NK-92 (cell line): ENCODE measurements around the gene APLNR.

ENCODE experiments used
- DNase-seq: peaks from one replicate; lab custom pipeline; 2025; ENCODE audit not compliant: unreplicated experiment; lab: John Stamatoyannopoulos, UW

APLNR gene

DNA sequence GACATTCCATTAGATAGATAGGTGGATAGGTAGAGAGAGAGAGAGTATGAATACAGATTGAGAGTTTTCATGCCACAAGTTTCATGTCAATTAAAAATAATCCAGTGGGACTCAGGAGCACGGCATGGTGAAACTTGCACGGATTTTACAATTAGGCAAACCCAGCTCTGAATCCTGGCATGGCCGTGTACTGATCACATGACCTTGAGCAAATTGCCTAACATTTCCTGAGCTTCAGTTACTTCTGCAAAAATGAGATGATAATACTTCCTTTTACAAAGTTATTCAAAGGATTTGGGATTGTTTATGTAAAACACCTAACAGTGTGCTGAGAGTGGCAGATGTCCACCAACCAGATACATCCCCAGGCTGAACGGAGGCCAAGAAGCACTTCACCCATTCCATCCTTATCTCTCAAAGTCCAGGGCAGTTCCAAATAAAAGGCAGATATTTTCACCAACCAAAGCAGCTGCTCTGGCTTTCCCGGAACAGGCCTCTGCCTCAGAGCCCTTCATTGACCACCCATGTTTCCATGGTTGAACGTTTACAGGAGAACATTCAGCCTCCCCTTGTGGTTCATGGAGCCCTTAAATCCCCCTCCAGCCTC, 17.9 kb downstream of the APLNR start:
- DNase-seq: no peak

DNA sequence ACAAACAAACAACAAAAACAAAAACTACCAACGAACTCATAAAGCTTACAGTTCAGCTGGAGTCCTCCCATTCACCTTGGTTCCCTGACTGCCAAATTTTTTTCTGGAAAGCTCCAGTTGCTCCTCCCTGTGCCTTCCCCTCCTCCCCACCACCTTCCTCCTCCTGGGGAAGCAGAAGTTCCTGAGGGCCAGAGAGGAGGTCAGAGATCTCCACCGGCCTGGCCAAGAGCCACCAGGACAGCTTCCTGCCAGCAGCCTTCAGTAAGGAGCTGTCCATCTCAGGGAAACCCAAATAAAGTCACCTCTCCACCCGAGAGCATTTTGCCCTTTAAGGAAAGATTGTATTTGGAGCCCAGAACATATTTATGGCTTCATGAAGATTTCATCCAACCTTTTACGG, 20.0 kb downstream of the APLNR start:
- no peak for DNase-seq

DNA sequence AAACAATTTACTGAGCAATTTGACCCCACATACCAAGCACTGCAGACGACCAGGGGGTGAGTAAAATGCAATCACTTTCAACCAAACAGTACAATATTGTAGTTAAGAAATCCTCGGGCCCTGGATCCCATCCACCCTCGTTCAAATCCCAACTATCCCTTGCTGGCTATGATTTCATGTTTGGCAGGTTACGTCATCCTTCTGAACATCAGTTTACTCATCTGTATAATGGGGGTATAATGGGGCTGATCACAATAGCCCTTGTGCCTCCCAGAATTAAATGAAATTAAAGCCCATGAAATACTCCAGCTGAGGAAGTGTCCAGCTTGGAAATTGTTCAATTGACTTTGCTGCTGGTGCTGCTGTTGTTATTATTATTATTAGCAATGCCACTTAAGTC, 20.6 kb downstream of the APLNR start:
- DNase-seq: no peak

DNA sequence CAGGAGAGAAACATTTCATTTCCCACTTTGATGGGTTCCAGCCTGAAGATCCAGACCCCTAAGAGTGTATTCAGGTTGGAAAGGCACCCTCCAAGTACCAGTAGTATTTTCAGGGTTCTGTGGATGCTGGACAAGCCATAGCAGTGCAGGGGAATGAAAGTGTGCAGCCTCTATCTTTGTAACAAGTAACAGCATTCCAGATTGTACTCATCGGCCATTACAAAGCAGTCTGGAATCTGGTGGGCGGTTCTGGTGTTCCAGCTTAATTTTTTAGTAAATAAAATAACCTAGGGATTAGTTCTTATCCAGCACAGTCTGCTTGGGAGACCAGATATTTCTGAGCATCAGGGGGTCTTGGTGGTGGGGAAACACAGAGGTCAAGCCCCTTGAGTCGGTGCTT, 22.6 kb downstream of the APLNR start:
- no peak for DNase-seq

DNA sequence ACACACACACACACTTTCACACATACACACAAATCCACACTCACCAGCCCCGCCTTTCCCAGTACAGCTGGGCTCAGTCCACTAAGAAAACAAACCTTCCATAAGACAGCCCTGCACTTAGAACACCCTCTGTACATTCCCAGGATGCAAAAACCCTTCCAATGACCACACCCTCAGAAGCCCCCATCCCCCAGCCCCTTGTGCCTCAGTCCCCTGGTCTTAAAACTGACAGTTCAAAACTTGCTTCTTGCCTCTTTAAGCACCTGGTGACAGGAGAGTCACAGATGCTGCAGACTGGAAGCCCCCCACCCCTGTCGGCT, 23.0 kb downstream of the APLNR start:
- no peak for DNase-seq

DNA sequence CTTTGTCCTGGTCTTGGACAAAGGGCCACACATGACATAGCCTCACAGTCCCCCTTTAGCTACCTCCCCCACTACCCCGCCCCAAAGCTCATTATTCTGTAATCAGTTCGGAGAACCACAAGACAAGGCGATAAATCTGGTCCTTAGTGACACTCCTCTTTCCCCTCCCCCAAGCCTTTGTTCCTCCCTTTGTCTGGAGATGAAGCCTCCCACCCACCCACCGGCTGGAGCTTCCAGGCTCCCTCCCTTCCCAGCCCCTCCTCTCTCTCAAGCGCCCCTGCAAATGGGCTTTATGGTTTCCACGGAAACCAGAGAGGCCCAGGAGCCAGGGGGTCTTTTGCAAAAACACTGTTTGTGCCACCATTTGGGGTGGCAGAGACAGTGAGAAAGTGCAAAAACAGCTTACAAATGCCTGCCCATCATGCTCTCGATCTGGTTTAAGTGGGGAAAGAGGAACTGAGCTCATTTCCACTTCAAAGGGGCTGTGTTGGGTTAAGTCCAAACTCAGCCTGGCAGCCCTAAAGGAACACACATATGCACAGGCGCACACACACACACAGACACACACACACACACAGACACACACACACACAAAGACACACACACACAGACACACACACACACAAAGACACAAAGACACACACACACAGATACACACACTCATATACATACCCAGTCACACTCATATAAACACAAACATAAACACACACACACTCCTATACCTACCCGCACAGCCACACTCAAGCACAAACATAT, 23.5 kb downstream of the APLNR start:
- DNase-seq: no peak

DNA sequence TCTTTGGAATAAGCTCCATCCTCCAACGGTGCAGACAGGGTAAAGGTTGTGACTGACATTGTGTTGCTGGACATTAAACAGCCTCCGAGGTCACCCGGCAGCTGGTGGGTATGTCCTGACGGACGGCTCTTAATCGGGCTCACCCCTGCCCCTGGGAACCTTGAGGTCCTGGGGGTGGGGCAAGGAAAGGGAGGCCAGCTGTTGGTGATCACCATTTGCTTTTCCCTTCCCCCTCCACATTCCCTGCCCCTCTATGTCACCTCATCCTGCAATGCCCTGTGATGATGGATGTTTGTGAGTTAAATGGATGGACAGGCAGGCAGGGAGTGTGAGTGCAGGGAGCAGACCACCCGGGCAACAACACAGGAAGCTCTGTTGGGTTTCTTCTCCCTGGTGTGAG, 26.3 kb downstream of the APLNR start:
- DNase-seq: no peak

DNA sequence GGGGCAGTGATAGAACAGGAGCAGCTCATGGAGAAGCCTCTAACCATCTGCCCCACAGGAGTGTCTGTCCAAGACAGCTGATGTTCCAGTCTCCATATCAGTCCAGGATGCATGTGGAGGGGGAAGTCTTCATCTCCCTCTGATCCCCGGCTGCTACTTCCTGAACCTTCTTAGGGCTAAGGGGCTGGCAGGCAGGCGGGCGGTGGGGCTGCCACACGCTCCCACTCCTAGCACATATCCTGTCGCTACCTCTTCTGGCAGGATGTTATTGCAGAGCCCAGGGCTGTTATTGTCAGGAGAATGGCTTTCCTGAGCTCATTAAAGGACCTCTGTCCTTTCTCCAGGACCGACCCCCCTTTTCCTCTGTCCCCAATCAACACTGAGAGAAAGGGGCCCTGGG, 29.9 kb downstream of the APLNR start:
- DNase-seq: no peak

DNA sequence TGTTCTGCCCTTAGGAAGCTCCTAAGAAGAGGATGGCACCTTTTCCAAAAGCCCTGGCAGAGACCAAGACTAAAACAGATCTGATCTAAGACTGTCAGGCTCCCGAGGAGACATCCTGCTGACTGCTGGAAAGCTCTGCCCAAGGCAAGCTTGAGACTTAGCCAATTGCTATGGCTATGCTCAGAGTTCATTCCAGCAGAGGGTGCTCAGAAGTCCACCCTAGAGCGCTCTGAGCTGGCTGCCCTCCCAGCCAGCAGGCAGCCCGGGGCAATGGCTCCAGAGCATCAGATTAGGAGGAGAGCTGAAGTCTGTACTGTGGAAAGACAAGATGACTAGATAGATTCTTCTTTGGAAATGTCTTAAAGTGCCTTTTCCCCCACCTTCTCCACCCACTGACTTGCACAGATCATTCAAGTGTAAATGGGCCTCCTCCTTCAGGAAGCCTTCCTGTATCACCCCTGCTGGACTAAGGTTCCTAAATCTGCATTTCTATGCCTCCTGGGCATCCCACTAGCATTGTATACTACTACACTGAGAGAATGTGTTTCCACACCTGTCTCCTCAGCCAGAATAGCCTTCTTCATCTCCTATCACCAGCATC, 31.9 kb downstream of the APLNR start:
- no peak for DNase-seq

DNA sequence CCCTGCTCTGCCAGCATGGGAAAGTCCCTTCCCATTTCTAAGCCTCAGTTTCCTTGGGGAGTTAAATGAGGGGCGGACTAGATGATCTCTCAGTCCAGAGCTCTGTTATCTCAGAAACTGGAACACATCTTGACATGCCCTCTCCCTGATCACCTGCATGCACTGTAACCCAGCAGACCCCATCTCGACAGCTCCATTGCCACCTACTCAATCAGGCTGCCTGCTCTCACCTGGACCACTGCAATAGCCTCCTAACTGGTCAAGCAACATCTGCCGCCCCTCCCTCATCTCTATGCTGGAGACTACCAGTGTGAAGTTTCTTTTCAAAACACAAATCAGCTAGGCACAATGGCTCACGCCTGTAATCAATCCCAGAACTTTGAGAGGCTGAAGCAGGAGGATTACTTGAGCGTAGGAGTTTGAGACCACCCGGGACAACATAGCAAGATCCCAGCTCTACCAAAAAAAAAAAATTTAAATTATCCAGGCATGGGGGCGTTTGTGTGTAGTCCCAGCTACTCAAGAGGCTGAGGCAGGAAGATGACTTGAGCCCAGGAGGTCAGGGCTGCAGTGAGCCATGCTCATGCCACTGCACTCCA, 33.1 kb downstream of the APLNR start:
- DNase-seq: no peak

DNA sequence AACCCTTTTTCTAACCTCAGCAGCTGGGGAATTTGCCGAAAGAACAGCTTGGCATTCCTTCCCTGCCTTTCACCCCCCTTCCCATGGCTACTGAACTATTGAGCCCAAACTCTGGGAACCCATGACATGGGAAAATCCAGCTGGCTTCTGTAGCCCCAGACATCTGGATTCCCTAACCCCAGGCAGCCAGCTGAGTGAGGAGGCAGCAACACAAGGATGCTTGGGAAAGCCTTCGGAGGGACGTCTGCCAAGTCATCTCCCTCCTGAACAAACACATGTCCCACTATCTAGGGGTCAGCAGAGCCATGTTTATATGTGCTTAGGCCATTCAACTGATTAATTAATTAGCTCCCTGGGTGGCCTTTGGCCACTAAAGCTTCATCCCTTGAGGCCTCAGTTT, 33.7 kb downstream of the APLNR start:
- no peak for DNase-seq

DNA sequence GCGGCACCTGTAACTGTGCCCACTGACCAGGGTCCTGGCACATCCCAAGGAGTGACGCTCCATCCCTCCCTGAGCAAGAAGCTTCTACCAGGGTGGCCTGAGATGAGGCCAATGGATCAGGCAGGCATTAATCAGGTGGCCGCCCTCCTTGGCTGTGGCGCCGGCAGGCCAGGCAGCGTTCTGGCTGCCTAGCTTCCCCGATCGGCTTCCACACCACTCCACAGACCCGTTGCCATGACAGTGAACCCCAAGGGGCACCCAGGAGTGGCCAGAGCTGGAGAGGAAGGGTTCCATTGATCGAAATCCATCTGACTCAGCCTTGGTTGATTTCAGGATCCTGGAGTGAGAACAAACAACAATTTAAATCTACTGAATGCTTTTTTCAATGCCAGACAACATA, 34.8 kb downstream of the APLNR start:
- no peak for DNase-seq

DNA sequence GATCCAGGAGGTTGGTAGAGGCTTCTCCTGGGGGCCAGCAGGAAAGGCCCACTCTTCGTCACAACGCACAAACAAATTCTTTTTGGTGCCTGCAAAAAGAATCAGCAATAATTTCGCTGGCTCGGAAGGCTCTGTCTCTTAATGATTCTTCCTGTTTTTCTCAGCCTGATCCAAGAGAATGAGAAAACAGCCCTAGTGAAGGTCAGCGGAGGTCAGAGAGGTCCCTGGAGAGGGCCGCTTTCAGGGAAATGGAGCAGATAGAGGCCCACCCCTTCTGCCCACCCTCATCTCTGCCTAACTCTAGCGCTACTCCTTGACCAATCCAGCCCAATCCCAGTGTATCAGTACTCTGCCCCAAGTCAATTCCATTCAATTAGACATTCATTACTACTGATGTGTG, 36.1 kb downstream of the APLNR start:
- DNase-seq: no peak

DNA sequence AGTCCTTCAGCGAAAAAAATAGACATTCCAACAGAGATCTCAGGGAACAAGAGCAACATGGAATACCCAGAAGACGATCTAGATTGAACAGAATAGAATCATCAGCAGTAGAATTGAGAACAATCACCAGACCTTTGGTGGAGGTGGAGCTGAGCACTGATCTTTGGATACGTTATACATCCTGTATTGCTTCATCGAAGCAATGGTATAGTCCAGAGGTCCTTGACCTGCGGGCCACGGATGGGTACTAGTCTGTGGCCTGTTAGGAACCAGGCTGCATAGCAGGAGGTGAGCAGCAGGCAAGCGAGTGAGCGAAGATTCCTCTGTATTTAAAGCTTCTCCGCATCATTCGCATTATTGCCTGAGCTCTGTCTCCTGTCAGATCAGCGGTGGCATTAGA, 37.7 kb downstream of the APLNR start:
- DNase-seq: no peak

DNA sequence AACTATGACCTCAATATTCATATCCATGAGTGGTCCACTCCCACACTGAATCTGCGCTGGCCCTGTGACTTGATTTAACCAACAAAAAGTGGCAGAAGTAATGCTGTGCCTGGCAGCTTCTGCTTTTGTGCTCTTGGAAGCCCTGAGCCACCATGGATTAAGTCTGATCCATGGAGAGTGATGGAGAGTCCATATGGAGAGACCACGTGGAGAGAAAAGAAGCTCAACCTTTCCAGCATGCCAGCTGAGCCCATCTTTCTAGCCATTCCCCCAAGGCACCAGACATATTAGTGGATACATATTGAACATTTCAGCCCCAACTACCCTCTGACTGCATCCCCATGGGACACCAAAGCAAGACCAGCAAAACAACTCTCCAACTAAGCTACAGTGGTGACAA, 39.3 kb downstream of the APLNR start:
- no peak for DNase-seq

DNA sequence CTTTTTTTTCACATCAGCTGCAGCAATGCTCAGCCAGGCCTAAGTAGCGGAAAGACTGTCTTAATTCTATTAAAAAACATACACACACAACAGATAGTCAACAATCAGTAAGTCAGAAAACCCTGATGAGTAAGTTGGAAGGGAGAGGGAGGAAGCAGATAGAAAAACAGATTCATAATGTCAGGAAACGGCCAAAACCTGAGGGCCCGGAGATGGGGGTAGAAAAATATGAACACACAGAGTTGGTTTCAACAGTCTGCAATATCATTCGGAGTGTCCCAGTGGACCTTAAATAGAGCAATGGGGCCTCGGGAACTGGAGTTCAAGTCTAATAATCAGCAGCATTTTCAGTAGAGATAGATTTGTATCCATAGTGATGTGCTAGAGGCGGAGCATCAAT, 40.5 kb downstream of the APLNR start:
- DNase-seq: no peak

DNA sequence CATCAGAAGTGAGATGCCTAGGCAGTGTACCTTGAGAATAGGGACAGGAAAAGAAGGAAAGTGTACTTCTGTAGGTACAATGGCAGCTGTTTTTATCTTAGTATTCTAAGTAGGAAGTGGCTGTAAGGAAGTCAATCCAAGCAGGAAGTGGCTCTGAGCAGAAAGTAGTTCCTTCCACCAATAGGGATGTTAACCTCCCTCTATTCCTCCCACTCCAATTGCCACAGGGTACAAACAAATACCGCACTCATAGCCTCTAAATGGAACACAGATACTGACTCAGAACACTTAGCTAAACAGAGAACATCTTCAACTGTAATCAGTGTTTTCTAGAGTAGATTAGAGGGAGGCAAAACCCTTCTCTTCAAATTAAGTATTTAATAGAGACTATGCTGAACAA, 44.7 kb downstream of the APLNR start:
- no peak for DNase-seq

DNA sequence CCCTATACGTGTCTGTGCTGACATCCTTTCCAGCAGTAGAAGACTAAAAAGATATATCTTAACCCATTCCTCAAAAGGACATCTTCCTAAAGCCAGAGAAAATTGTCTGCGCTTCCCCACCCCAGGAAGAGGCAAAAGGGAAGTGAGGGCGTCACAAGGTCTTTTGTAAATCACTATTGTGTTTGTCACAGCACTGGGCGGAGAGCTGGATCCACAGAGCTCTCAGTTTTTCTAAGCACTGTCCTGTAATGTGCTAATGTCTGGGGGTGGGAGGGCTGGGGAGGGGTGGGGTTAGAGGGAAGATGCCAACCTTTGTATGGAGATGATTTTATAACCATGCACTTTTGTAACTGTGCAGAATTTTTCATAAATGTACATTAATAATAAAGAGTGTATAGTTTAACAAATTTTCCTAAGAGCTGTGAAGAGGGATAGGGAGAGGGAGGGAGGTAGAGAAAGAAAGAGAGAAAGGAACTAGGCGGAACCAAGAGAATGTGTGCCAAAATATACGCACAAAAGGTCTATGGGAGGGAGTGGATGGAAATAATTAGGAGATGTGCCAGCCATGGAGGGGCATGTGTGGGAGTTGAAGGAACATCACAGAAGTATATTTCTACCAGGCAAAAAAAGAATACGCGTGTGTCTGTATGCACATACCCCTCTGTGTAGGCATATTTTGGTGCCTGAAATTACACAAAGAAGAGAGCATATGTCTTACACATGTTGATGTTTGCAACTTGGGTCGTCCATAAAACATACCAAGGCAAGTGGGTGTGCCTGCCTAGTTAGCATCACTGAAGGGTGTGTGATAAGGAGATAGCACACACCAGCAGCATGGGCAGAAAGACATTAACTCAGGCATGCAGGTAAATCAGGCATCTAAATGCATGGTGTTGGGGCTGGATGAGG, 45.5 kb downstream of the APLNR start:
- DNase-seq: no peak

DNA sequence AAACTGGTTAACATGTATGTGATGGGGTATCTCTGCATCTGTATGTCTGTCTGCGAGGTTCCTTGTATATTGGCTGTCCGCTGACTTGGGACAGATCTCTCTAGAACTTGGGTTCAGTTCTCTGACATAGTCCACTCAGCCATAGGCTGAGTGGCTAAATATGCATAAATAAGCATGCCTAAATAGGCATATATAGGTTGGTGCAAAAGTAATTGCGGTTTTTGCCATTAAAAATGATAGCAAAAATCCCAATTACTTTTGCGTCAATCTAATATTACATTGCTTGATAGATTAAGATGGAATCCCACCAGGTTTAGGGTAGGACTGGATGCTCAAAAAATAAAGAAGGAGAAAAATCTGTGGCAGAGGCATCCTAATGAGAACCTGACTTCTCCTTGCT, 46.5 kb downstream of the APLNR start:
- DNase-seq: no peak
